OCI-M2 (cell line): Measurements from ENCODE around the gene VCAN.
"Not testable (repeated sequence)": the region's sequence is repeated elsewhere in the genome, so short reads cannot be mapped to it uniquely, and the experiment has no call there.

Source experiments
- DNase-seq: peaks from one replicate; lab custom pipeline; 2025; ENCODE audit not compliant: unreplicated experiment; lab: John Stamatoyannopoulos, UW

Gene VCAN

DNA sequence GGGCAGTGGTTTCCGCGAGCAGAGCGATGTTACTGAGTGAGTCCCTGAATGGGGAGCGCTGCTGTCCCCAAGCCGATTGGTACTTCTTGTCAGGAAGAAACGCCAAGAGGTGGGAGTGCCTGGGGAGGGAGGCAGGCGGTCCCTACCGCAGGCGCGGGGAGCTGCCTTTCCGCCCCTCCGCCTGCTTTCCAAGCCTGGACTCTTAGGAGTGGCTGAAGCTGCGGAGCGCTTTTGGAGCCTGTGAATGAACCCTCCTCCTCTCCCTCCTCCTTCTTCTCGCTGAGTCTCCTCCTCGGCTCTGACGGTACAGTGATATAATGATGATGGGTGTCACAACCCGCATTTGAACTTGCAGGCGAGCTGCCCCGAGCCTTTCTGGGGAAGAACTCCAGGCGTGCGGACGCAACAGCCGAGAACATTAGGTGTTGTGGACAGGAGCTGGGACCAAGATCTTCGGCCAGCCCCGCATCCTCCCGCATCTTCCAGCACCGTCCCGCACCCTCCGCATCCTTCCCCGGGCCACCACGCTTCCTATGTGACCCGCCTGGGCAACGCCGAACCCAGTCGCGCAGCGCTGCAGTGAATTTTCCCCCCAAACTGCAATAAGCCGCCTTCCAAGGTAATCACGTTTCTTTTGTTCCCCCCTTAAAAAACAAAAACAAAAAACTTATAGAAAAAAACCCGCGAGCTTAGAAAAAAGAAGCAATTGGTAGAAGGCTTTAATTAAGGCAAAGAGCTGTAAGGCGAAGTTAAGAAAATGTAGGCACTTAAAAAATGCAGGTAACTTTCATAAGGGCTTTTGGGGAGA is at the start of gene VCAN:
Gene VCAN, plus strand, starts transcription at position 340 of the 808 bp plus-strand sequence. CDS start 11,775 bp downstream, outside the sequence.
- DNase-seq, result no peak

- no peak for DNase-seq
These were observed 49.3 kb upstream of the VCAN start for GRCh38 chr5:83422284-83422683.

DNA sequence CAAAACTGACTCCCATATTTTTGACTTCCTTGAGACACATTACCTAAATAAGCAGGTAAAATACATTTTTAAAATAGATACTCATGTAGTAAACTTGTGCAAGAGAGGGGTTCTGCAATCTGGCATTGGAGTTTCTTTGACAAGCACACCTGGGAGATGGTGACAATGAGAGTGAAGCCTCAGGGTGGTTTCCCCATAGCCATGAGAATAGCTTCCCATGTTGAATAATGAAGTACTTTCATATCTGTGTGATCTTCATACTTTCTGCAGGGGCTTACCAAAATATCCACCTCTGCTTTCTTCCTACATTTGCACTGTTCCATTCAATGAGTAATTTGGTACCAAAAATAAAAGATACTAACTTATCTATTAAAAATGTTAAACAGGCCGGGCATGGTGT is 44.7 kb upstream of the VCAN start:
- no peak for DNase-seq

GRCh38 chr5:83428126-83428525 is 43.4 kb upstream of the VCAN start:
- DNase-seq, result no peak

GRCh38 chr5:83428890-83429289 is 42.7 kb upstream of the VCAN start:
- DNase-seq, result no peak

DNA sequence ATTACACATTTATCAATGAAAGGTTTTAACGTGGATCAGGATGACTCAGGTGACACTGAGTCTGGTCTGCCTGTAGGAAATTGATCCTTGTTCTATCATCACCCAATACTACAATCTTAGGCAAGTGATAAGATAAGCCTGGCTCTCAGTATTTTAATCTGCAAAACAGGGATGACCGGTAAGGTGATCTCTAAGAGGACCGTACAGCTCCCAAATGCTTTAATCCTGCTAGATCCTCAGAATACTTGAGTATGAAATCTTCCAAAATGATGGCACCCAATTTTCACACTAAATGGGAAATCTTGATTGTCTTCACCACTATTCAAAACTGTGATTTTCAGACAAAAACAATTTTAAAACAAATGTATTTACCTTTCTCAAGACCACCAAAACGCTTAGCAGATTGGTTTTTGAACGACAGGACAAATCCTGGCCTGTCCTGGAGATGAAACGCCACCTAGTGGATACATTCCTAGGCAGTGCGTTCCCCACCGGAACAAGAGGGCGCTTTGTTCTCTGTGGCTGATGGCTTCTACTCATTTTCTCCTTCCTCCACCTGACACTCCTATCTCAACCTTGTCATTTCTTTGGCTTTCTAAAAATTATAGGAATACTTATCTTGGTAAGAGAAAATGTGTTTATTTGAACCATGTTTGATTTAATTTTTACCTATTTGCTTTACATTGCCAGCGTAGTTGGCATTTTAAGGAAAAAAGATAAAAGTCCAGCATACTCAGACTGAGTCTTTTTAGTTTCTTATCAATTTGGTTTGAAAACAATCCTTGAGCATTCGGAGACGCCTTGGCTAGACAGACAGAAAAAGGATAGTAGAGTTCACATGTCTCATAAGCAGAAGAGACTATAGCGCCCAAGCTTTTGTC is 41.2 kb upstream of the VCAN start:
- no peak for DNase-seq

DNA sequence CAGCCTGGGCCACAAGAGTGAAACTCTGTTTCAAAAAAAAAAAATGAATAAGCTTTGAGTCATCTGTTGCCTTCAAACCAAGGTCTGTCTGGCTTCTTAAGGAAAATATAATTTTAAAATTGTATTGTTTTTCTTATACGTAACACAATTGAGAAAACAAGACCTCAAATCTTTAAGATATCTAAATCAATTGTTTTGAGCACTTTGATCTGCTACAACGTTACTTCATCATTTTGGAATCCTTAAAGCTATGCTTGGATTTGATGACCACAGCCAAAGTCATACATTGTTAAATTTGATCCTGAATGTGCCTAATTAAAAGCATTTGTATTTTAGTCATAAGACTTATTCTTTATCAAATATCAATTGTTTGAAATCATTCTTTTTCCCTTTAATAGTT is 37.7 kb upstream of the VCAN start:
- DNase-seq, result no peak

DNA sequence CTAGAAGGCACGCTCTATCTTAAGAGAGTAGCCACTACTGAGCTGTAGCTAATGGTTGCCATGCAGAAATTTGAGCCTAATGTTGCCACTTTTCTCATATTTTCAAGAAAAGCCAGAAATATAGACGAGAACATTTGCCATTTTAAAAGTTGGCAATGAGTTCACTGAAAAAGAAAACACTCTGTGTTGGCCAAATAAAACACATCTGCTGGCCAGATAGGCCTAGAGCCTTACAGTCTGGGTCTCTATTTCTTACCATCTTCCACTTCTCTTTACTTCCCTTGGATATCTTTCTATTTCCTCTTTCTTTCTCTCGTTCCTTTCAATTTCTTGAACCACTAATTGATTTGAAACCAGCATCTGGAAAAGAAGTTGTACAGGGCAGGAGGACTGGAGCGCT is 36.6 kb upstream of the VCAN start:
- no peak for DNase-seq

GRCh38 chr5:83436276-83436675 is 35.3 kb upstream of the VCAN start:
- DNase-seq, result no peak

DNA sequence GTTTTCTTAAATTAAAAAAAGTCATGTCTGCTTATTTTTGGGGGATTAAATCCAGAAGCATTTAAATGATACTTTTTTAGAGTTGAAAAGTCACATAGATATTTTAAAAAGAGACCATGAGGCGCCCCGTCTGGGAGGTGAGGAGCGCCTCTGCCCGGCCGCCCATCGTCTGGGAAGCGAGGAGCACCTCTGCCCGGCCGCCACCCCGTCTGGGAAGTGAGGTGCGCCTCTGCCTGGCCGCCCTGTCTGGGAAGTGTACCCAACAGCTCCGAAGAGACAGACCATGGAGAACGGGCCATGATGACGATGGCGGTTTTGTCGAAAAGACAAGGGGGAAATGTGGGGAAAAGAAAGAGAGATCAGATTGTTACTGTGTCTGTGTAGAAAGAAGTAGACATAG is 33.8 kb upstream of the VCAN start:
- DNase-seq, result not testable (repeated sequence)

GRCh38 chr5:83440826-83441225 is 30.7 kb upstream of the VCAN start:
- DNase-seq, result no peak

DNA sequence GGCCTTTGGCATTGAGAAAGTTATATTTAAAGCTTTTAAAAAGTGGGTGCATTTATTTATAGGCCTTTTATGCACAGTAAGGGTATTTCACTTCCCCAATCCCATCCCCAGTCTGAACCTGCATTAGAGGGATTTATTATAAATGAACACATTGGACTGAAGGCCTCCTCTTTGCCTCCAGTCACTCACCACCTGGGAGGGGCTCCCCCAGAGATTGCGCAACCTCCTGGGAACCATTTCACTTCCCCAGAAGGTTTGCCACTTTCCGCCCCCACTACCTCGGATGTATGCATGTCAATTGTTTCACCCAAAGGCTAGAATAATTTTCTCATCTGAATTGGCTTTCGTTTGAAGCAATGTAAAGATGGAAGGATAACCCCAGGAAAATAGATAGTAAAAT is 29.8 kb upstream of the VCAN start:
- no peak for DNase-seq

GRCh38 chr5:83443534-83443933 is 28.0 kb upstream of the VCAN start:
- no peak for DNase-seq

DNA sequence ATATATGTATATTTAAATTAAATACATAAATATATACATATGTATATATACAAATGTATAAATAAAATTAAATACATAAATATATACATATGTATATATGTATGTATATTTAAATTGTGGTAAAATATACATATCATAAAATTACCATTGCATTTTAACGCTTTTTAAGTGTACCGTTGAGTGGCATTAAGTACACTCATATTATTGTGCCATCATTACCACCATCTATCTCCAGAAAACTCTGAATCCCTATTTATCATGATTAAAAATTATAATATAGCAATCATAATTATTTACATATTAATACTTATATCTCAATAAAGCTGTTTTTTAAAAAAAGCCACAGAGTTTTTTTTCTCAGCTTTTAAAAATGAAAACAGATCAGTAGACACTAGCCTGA is 27.1 kb upstream of the VCAN start:
- DNase-seq, result no peak

- no peak for DNase-seq
These were observed 25.1 kb upstream of the VCAN start for GRCh38 chr5:83446253-83446947.

DNA sequence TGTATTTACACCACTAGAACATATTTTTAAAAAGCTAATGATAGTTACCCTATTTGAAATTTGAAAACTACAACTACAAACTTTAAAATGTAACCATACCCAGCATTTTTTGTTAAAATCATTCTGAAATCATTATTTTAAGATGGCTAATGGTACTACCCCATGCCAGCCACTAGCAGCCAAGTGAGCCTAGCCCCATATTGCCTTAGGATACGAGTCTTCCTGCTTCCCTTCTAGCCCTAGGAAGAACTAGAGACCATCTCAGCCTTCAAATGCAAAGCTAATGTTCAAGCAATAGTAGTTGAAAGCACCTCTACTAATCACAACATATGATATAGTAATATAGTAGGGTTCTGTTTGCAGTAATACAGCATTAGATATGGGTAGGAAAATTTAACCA is 24.0 kb upstream of the VCAN start:
- no peak for DNase-seq

- no peak for DNase-seq
These were observed 21.2 kb upstream of the VCAN start for GRCh38 chr5:83450183-83450966.

DNA sequence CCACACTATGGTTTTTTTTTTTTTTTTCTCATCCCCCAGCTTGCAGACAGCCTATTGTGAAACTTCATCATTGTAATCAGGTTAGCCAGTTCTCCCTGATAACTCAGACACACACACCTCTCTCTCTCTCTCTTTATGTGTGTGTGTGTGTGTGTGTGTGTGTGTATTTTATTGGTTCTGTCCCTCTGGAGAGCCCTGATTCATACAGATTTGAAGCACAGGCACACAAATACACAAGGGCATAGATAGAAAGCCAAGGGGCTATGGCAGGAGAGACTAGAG is 20.6 kb upstream of the VCAN start:
- no peak for DNase-seq

DNA sequence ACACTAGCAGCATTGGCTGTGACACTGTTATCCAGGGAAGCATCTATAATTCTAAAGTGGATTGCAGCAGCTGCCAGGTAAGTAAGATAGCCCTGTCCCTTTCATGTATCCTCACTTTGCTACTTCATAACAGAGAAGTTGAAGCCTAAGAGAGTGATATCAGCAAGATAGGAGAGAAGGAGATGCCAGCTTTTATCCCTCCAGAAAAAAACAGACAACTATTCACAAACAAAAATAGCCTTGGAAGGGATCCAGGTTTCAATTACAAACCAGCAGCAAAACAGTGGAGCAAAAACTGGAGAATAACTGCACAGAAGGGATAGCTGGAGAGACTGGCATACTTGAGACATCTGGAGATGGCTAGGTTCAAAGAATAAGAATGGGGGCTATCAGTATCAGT is 19.6 kb upstream of the VCAN start:
- DNase-seq, result no peak

- no peak for DNase-seq
These were observed 17.6 kb upstream of the VCAN start for GRCh38 chr5:83453937-83454336.

- no peak for DNase-seq
These were observed 7.3 kb upstream of the VCAN start for GRCh38 chr5:83464261-83464660.
